GM18505 (cell line): ENCODE results near the gene URM1.
"Not testable (repeated sequence)": the region's sequence is repeated elsewhere in the genome, so short reads cannot be mapped to it uniquely, and the experiment has no call there.

Source experiments
- ATAC-seq: cut with Tn5 transposase; IDR thresholded peaks from one replicate; pipeline ENCODE4 v1.9.1; 2021; ENCODE audit not compliant: unreplicated experiment
- POLR2A ChIP-seq: IDR thresholded peaks from 4 replicates; pipeline ENCODE4 v1.6.1; 2011; ENCODE audit warnings: borderline replicate concordance; ENCODE audit not compliant: insufficient read depth, insufficient read length; ENCODE audit errors: extremely low read depth

URM1 gene

DNA sequence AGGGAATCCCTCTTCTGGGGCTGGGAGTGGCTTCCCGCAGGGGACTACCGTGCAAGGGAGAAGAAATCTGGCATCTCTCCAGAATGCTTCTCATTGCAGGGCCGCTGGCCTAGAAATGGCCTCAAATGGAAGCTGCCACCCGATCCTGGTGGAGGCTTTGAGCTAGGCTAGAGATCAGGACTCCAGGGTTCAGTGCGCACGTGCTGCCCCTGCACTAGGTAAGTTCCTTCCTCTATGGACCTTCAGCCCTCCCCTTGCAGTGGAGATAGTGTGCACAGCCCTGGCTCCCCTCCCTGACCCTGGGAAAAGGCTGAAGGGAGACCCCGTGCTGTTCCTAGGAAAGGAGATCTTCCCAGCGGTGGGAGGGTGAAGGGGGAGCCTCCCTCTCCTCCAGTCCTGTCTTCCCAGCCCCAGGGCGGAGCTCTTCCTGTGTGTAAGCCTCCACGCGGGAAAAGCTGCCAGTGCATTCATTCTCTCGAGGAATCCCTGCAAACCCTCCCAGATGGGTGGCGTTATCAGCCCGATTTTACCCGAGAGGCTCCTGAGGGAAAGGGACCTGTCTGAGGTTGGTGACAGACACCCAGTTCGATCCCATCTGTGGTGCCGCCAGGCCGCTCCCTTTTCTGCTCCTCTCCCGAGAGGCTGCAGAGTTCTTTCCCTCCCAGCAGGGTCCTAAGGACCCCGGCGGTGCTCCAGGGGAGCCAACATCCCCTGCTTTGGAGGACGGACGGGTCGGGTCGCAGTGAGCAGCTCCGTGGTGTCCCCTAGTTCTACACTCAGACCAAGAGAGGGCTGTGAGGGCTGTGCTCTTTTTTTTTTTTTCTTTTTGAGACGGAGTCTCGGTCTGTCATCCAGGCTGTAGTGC is 48.1 kb downstream of the URM1 start:
- TF ChIP-seq POLR2A: no peak
- ATAC-seq: no peak

DNA sequence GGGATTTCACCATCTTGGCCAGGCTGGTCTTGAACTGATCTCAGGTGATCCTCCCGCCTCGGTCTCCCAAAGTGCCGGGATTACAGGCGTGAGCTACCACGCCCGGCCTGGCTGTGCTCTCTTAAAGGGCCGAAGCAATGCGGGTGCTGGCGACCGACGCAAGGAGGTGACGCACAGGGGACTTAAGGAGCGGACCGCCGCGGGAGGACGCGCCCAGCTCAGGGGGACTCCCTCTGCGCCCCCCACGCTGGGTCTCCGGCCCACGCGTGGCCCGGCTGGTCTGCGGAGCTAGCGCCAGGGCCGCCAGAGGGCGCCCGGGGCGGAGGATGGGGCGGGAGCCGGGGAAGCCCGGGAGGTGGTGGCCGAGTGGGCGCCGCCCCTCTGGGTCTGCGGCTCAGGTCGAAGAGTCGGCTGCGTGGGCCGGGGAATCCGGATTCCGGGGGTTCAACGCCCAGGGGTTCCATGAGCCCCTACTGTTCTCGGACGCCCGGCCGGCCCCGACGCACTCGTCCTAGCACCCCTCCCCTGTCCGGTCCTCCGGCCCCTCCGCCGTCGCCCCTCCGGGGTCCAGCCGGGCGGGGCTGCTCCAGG is 49.0 kb downstream of the URM1 start:
- ATAC-seq: peak; percentile 54
- no peak for TF ChIP-seq POLR2A

DNA sequence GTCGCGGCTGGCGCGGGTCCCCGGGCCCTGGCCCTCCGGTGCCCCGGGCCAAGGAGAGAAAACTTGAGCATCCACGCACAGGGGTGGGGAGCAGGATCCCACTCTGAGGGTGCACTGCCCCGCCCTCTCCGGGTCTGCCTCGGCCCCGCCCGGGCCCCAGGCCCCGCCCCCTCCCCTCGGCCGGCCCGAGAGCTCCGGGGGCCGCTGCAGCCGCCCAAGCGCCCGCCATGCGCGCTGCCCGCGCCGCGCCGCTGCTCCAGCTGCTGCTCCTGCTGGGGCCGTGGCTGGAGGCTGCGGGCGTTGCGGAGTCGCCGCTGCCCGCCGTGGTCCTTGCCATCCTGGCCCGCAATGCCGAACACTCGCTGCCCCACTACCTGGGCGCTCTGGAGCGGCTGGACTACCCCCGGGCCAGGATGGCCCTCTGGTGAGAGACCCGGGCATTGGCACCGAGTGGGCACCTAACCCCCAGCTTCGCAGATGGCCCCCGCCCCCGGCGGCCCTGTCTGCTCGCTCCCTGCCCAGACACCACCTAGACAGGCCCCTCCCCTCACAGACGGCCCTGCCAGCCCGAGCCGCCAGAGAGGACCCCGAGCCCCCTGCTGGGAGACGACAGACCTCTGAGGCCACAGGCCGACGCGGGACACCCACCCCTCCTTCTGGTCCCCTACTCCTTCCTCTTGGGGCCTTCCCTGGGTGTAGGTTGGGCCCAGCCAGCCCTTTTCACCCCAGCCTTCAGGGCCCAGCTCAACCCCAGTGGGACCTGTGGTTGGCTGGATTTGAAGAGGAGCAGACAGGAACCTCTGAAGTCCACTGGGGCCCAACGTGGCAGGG is 49.7 kb downstream of the URM1 start, which contains the start of gene CERCAM:
Gene CERCAM (plus strand): TSS at position 207 of the 831 bp plus-strand sequence. CDS start 21 bp downstream, at position 228.
- ATAC-seq: peak; percentile 64
- TF ChIP-seq POLR2A: no peak

DNA sequence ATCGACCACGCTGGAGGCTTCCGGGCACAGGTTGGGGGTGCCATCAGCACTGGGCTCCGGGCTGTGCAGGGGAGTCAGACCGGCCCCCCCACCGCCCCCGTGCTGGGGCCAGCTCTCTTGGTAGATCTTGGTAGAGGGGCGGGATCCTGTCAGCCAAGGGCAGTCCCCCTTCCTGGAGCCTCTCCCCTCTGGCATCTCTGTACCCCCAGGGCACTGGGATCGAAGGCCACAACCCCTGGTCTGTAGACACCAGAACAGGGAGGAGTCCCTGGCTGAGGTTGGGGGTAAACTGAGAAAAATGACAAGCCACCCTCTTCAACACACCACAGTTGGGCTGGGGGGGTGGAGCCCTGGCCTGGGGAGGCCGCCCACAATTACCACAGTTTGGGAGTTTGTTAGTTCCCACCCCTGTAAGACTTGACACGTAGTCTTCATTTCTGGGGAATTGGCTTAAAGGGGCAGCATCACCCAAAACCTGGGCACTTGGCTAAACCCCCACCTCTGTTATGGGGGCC is 50.4 kb downstream of the URM1 start:
- no peak for ATAC-seq
- no peak for TF ChIP-seq POLR2A

DNA sequence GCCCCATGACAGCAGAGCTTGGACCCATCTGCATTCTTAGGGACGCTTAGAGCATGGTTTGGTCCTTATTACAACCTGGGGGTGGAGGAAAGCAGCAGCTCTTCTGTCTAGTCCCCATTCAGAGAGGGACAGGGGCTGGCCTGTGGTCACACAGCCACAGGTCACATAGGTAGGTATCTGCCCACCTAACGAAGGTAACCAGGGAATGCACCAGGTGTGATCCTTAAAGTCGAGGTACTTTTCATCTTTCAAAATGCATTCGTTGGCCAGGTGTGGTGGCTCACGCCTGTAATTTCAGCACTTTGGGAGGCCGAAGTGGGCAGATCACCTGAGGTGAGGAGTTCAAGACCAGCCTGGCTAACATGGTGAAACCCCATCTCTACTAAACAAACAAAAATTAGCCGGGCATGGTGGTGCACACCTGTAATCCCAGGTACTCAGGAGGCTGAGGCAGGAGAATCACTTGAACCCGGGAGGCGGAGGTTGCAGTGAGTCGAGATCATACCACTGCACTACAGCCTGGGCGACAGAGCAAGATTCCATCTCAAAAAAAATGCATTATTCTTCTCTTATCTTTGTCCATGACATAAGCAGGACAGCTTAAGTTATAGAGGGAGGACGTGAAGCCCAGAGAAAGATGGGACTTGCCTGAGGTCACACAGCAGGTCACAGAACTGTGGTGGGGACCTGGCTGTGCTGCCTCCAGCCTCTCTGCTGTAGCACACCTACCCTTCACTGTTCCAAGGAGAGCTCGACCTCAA is 51.0 kb downstream of the URM1 start:
- not testable (repeated sequence) for ATAC-seq

DNA sequence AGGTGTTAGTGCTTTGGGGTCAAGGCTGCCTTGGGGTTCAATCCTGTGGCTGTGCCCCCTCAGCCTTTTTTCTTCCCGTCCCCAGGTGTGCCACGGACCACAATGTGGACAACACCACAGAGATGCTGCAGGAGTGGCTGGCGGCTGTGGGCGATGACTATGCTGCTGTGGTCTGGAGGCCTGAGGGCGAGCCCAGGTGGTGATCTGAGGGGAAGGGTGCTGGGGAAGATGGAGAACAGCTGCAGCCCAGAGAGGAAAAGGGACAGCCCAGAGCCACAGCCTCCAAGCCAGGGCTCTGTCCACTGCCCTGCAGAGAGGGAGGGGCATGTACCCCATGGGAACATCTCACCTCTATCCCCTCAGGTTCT is 51.6 kb downstream of the URM1 start:
- no peak for ATAC-seq
- TF ChIP-seq POLR2A: no peak

DNA sequence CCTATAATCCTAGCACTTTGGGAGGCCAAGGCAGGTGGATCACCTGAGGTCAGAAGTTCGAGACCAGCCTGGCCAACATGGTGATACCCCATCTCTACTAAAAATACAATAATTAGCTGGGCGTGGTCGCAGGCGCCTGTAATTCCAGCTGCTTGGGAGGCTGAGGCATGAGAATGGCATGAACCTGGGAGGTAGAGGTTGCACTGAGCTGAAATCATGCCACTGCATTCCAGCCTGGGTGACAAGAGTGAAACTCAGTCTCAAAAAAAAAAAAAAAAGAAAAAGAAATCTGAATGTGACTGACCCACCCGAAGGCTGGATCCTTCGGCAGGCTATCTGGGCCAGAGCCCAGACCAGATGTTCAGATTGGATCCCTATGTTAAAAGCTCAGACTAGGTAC is 52.2 kb downstream of the URM1 start:
- ATAC-seq: not testable (repeated sequence)

DNA sequence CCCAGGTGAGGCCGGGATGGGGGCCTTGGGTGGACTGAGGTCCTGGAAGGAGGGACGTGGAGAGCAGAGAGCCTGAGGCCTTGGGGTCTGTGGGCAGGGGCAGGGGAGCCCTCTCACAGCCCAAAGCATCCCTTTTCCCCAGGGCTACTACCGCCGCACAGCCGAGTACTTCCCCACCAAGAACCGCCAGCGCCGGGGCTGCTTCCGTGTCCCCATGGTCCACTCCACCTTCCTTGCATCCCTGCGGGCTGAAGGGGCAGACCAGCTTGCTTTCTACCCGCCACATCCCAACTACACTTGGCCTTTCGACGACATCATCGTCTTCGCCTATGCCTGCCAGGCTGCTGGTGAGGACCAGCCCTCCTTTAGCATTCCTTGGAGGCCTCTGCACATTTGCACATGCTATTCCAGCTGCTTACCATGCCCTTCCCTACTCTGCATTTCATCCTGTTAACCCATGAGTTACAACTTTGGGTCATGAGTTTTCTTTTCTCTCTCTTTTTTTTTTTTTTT is 53.1 kb downstream of the URM1 start:
- TF ChIP-seq POLR2A: no peak

DNA sequence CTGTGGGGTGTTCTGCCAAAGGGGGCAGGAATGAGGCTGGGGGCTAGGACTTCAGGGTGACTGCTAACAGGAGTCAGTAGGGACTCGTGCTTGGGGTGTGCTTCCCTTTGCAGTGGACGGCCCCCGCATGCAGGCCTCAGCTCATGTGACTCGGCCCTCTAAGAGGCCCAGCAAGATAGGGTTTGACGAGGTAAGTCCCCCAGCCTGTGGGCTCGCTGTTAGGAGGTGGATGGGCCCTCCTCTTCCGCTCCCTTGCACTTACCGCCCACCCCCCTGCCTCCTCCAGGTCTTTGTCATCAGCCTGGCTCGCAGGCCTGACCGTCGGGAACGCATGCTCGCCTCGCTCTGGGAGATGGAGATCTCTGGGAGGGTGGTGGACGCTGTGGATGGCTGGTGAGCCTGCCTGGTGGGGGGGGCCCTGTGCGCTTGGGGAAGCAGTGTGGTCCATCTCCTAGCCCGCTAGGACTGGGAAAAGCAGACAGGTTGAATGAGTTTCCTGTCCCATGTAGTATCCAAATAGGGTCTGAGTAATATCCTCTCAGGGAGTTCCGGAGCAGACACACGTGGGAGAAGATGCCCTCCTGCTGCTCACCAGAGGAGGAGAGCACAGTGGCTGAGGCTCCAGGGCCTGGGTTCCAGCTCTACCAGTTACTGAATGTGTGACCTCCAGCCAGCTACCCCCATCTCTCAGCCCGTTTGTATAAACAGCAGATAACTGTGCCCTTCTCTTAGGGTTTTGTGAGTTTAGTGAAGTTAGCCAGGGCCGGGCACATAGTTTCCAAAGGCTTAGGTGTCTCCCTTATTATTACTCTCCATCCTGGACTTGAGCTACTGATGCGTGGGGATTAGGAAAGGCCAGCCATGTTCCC is 57.7 kb downstream of the URM1 start:
- TF ChIP-seq POLR2A: no peak
- no peak for ATAC-seq

More for the DNA sequence above, 53.1 kb downstream of the URM1 start:
- ATAC-seq: no peak

DNA sequence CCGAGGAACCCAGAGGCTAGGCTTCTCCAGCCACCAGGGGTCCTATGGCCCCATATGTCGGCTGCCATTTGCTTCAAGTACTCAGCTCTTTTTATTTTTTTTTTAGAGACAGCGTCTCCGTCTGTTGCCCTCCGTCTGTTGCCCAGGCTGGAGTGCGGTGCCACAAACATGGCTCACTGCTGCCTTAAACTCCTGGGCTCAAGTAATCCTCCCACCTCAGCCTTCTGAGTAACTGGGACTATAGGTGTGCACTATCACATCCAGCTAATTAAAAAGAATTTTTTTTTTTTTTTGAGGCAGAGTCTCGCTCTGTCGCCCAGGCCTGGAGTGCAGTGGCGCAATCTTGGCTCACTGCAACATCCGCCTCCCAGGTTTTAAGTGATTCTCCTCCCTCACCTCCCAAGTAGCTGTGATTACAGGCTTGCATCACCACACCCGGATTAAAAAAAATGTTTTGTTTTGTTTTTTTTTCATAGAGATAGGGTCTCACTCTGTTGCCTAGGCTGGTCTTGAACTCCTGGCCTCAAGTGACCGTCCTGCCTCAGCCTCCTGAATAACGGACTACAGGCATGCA is 58.4 kb downstream of the URM1 start:
- no peak for TF ChIP-seq POLR2A
- no peak for ATAC-seq

DNA sequence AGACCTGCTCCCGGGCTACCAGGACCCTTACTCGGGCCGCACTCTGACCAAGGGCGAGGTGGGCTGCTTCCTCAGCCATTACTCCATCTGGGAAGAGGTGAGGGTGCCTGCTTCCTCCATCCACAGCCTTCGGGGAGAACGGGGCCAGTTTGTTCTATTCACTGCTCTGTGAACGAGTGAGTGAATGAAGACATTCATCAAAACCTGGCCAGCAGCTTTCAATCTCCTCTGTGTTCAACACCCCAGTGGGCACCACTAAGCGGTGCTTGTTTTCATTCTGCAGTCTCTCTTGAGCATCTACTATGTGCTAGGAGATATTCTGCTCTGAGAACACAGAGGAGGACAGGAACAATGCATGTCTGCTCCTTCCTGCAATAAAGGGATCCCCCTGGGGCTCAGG is 60.0 kb downstream of the URM1 start:
- ATAC-seq: no peak
- no peak for TF ChIP-seq POLR2A
